Peyer's patch (tissue), 4 donors: ENCODE results near the gene TOX2.

Experiments used
- CTCF ChIP-seq, 6 experiments: fragments of 450-650 bp in 4 of 6; fragments of 200-600 bp in 2 of 6; sonication (generic) in 1 of 6; IDR thresholded peaks; one replicate each; pipeline ENCODE4 v1.5.1; 2017 to 2019; ENCODE audit warnings: antibody characterized with exemption in 6 of 6, mild to moderate bottlenecking in 3 of 6, moderate library complexity in 1 of 6
- POLR2A ChIP-seq, 2 donors: fragments of 450-650 bp; IDR thresholded peaks; one replicate each; pipeline ENCODE4 v1.5.1; 2017; ENCODE audit warnings: antibody characterized with exemption in 2 of 2, mild to moderate bottlenecking in 2 of 2, moderate library complexity in 2 of 2

- no peak for TF ChIP-seq CTCF (IDR thresholded peaks at IDR 0.05)
- no peak for TF ChIP-seq POLR2A (IDR thresholded peaks at IDR 0.05)
These were observed 159.0 kb downstream of the TOX2 start for GRCh38 chr20:44073675-44074071.
